K562 (cell line): ENCODE measurements around the gene SMCO4. TPM values are rescaled to one million over a fixed set of nuclear protein-coding genes. Genes with fewer than 3 reads are reported as not detected.

Experiments
- ATAC-seq: fragments of 200-7000 bp; cut with Tn5 transposase; 3 replicates; pipeline ENCODE4 v1.9.1; 2020; ENCODE audit warnings: moderate library complexity
- BruUV-seq: library from RNA; stranded (reverse); fragments of 400-500 nt; replicated peaks from 2 replicates; lab custom pipeline; 2021; lab: Mats Ljungman, UMichigan
- CTCF ChIA-PET: fragments of 300-600 bp; formaldehyde crosslinking; extraction: SDS; loops from one replicate; lab custom pipeline; 2021; ENCODE audit warnings: low intra/inter-chr PET ratio; lab: Yijun Ruan, JAX
- POLR2A ChIA-PET: fragments of 300-600, 350-650 bp; sonication (Branson Sonifier 250); formaldehyde crosslinking; extraction: SDS; loops from one replicate; lab custom pipeline; 2021; ENCODE audit warnings: antibody characterized with exemption, inconsistent platforms; lab: Yijun Ruan, JAX
- DNase-seq, 4 experiments: peaks; one replicate each; pipeline versions ENCODE4 v3.0.0 to v3.0.0-alpha.2; 2011 to 2018; ENCODE audit warnings: low spot score in 3 of 4, mixed read lengths in 3 of 4; ENCODE audit errors: extremely low read depth in 1 of 4
- FAIRE-seq: peaks from 2 replicates; lab custom pipeline; 2011; peaks lifted over from hg19 to GRCh38; lab: Jason Lieb, UNC
- H2AFZ ChIP-seq: 2 replicates; pipeline ENCODE4 v1.6.0; 2011; ENCODE audit warnings: low read depth, low read length, control low read depth, inconsistent platforms
- H3K27ac ChIP-seq: fragments of 200-600 bp; 3 replicates; pipeline ENCODE4 v1.8.0; 2011; ENCODE audit warnings: low read depth, mild to moderate bottlenecking, control low read depth, inconsistent platforms, low read length, moderate library complexity, mixed read lengths; ENCODE audit errors: extremely low read depth
- H3K27me3 ChIP-seq, 2 experiments: fragments of 300-600 bp in 1 of 2; 2 replicates in 1 of 2; 3 replicates in 1 of 2; pipeline versions ENCODE4 v1.6.0 to v1.8.0; 2011; ENCODE audit warnings: inconsistent platforms in 2 of 2, low read length in 2 of 2, mild to moderate bottlenecking in 1 of 2, mixed read lengths in 1 of 2, moderate library complexity in 1 of 2; ENCODE audit not compliant: control insufficient read depth in 2 of 2, insufficient read depth in 2 of 2
- H3K36me3 ChIP-seq: fragments of 300-600 bp; 3 replicates; pipeline ENCODE4 v1.8.0; 2011; ENCODE audit warnings: mild to moderate bottlenecking, low read length, inconsistent platforms; ENCODE audit not compliant: control insufficient read depth, insufficient read depth
- H3K4me1 ChIP-seq, 2 experiments: fragments of 200-600 bp in 1 of 2; replicated peaks in 1 of 2; 2 replicates in 1 of 2; 3 replicates in 1 of 2; pipeline versions ENCODE4 v1.5.1 to v1.8.0; 2011; ENCODE audit warnings: inconsistent platforms in 2 of 2, low read length in 2 of 2, mild to moderate bottlenecking in 1 of 2, mixed read lengths in 1 of 2, moderate library complexity in 1 of 2; ENCODE audit not compliant: control insufficient read depth in 2 of 2, insufficient read depth in 2 of 2
- H3K4me2 ChIP-seq: 2 replicates; pipeline ENCODE4 v1.6.1; 2011; ENCODE audit warnings: low read length, control low read depth, inconsistent platforms, mixed read lengths; ENCODE audit not compliant: insufficient read depth
- H3K4me3 ChIP-seq: fragments of 200-600 bp; sonication (generic), shearing (Covaris generic); 2 replicates; pipeline ENCODE4 v1.5.1; 2016; ENCODE audit warnings: control low read depth, inconsistent platforms
- H3K79me2 ChIP-seq: fragments of 200-600 bp; 3 replicates; pipeline ENCODE4 v1.8.0; 2011; ENCODE audit warnings: low read length, inconsistent platforms; ENCODE audit not compliant: control insufficient read depth, insufficient read depth
- H3K9ac ChIP-seq, 2 experiments: 2 replicates each; pipeline versions ENCODE4 v1.6.0 to v1.6.1; 2011; ENCODE audit warnings: low read depth in 2 of 2, low read length in 2 of 2, control low read depth in 1 of 2, inconsistent platforms in 1 of 2, mild to moderate bottlenecking in 1 of 2, mixed read lengths in 1 of 2; ENCODE audit not compliant: insufficient read depth in 1 of 2
- H3K9me1 ChIP-seq: one replicate; pipeline ENCODE4 v1.6.0; 2011; ENCODE audit warnings: inconsistent platforms, mild to moderate bottlenecking, low read length, moderate library complexity; ENCODE audit not compliant: control insufficient read depth, insufficient read depth
- H3K9me3 ChIP-seq: replicated peaks from 2 replicates; pipeline ENCODE4 v1.5.1; 2011; ENCODE audit warnings: low read depth, low read length, inconsistent platforms; ENCODE audit not compliant: control insufficient read depth, insufficient read depth
- H4K20me1 ChIP-seq: replicated peaks from 2 replicates; pipeline ENCODE4 v1.6.1; 2011; ENCODE audit warnings: low read length, inconsistent platforms, mixed read lengths; ENCODE audit not compliant: control insufficient read depth, insufficient read depth
- AFF4 ChIP-seq: sonication (generic); formaldehyde crosslinking; IDR thresholded peaks from 2 replicates; pipeline ENCODE4 v1.8.0; 2023; ENCODE audit warnings: mild to moderate bottlenecking, missing genetic modification reagents
- CBFA2T2 ChIP-seq: fragments of 450-650 bp; conservative IDR thresholded peaks from 2 replicates; pipeline ENCODE4 v1.6.1; 2017; ENCODE audit warnings: mild to moderate bottlenecking
- CREB5 ChIP-seq: fragments of 250-450 bp; sonication (Bioruptor Pico); IDR thresholded peaks from 2 replicates; pipeline ENCODE4 v1.5.0; 2020; ENCODE audit warnings: mild to moderate bottlenecking
- GTF2F1 ChIP-seq: IDR thresholded peaks from 2 replicates; pipeline ENCODE4 v1.6.1; 2011; ENCODE audit warnings: low read depth, low read length, improper control_type of control experiment
- HNRNPL ChIP-seq: fragments of 200-400 bp; formaldehyde crosslinking; IDR thresholded peaks from 2 replicates; pipeline ENCODE4 v1.6.1; 2017; ENCODE audit warnings: low read depth, mild to moderate bottlenecking, low read length
- OTX1 ChIP-seq: fragments of 450-650 bp; formaldehyde crosslinking; IDR thresholded peaks from 2 replicates; pipeline ENCODE4 v1.4.0; 2022; ENCODE audit warnings: mild to moderate bottlenecking
- RBM39 ChIP-seq: fragments of 200-400 bp; formaldehyde crosslinking; optimal IDR thresholded peaks from 2 replicates; pipeline ENCODE3; 2018; ENCODE audit warnings: low read depth, low read length
- XRCC3 ChIP-seq: fragments of 450-650 bp; IDR thresholded peaks from 2 replicates; pipeline ENCODE4 v1.6.1; 2017; ENCODE audit warnings: mild to moderate bottlenecking, moderate library complexity
- ZNF589 ChIP-seq: fragments of 200-800 bp; sonication (Bioruptor generic); IDR thresholded peaks from 2 replicates; pipeline ENCODE4 v1.6.1; 2016; ENCODE audit warnings: low read depth, missing genetic modification characterization, missing compliant biosample characterization
- WGBS: fragments of 100-300 bp; shearing (Covaris generic); methylation state at CpG from one replicate; pipeline ENCODE4 v1.1.6; 2016; ENCODE audit warnings: low coverage, mixed read lengths; ENCODE audit not compliant: insufficient coverage; ENCODE audit errors: missing lambda C conversion rate; 5-methylcytosine and 5-hydroxymethylcytosine counted together
- in situ Hi-C: fragments of 300-500 bp; cut with MboI; formaldehyde crosslinking; loops from 4 replicates; pipeline ENCODE4 v1.15.0; 2018; ENCODE audit warnings: inconsistent platforms, mixed read lengths
- intact Hi-C: fragments of 100-400 bp; cut with micrococcal nuclease; formaldehyde crosslinking; loops from 2 replicates; pipeline ENCODE4 v1.14.2; 2022
- polyA plus RNA-seq, 8 experiments: library from polyadenylated mRNA; depleted of rRNA in 4 of 8; stranded (reverse) in 5 of 8; unstranded in 3 of 8; fragments of >200 nt; fragmentation: Nextera tagmentation in 2 of 8; fragmentation: Illumina TruSeq in 1 of 8; extraction: Ambion mirVana in 2 of 8; extraction: Trizol in 1 of 8; gene quantifications; 2 replicates each; pipeline versions ENCODE4 v1.2.1 to v1.2.3, GENCODE V29; 2011 to 2014; ENCODE audit warnings: inconsistent platforms in 1 of 8, missing spikeins in 1 of 8
- total RNA-seq, 7 experiments: library from RNA; depleted of rRNA in 6 of 7; stranded (reverse); fragments of >200 nt in 6 of 7; fragmentation: Illumina TruSeq in 2 of 7; extraction: Trizol in 2 of 7; gene quantifications; 2 replicates each; pipeline versions ENCODE4 v1.2.1 to v1.2.3, GENCODE V29; 2011 to 2021; ENCODE audit warnings: low replicate concordance in 1 of 7

Gene SMCO4
- total and polyA plus RNA-seq, 9 of the 15 experiments (the other 6 are each of a cell fraction or from before 2014, with no cell fraction given): 1.8 to 27.8 (median 15.3) TPM

GRCh38 chr11:93517041-93517440, 26.1 kb downstream of the SMCO4 start:
- Histone ChIP-seq H3K4me3 (no peak overlapping the region), H3K27me3 (no peaks in the 10 kb centered on the region), H3K79me2 (no peaks in the 10 kb centered on the region), H2AFZ (no peak overlapping the region), H3K4me1 (no peaks in the 10 kb centered on the region), H4K20me1 (peaks cover 3% of the 10 kb centered on the region; the same call in 1 of the 2 replicates), H3K4me2 (no peak overlapping the region), H3K9me3 (no peaks in the 10 kb centered on the region), H3K27ac (no peak overlapping the region), H3K9ac (no peak overlapping the region), H3K36me3 (no peaks in the 10 kb centered on the region), H3K9me1 (no peaks in the 10 kb centered on the region)
- FAIRE-seq (no peak), ATAC-seq (no peak), DNase-seq (no peak)
- intact Hi-C loops (no loop called here), in situ Hi-C loops (no loop called here)
- TF ChIP-seq XRCC3 (no peak), ZNF589 (CRISPR knock-in tag) (no peak), HNRNPL (no peak), RBM39 (no peak), CREB5 (no peak), CBFA2T2 (no peak), GTF2F1 (no peak), OTX1 (CRISPR knock-in tag) (no peak), AFF4 (CRISPR knock-in tag) (no peak)
- no TSS peak for BruUV-seq
- WGBS: 47% methylated on average over 4 of the region's 4 CpGs
- POLR2A ChIA-PET: interaction anchor here (1.6 kb wide), 1 partner anchor 9 kb away, joined by 4 read pairs; no protein-coding TSS in a partner anchor
- CTCF ChIA-PET: no interaction called here
